ENCODE data around the gene ATF3.

DNA sequence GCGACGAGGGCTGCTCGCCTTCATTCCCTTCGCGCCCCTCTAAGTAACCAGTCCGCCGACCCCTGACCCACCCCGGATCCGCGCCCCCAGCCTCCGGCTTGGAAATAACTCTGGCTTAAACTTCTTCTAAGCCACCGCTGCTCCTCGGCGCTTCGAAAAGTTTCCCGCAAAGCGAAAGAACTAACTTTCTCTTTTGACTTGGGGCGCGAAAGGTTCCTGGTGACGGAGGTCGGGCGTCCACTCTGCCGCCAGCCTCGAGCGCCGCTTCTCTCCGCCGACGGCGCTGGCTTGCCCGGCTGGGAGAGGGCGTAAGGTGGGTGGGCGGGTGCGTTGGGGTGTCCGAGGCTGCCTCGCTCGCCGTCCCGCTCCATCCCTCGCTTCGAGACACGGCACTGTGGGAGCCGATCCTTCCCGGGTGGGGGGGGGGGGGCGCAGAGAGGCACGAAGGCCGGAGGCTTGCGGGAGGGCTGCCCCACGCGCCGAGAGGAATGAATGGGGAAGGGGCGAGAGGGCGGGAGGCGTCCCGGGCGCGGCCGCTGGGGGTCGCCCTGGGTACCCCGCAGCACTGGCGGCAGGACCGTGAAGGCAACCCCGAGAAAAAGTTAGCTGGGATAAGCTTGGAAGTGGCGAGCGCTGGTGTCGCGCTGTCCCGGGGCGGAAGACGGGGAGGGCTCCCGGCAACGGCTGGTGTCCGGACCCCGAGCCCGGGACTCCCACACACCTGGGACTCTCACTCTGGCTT, 569 bp downstream of the ATF3 start:
- TF ChIP-seq CHD1 (IDR thresholded peaks at IDR 0.05; ENCODE audit: low read depth, low read length) (peak; percentile 99), POLR2A (IDR thresholded peaks at IDR 0.05; ENCODE audit: low read depth, low read length) (peak; percentile 66), CEBPB (IDR thresholded peaks at IDR 0.05; ENCODE audit: low read depth, low read length) (no peak), MAFK (IDR thresholded peaks at IDR 0.05; ENCODE audit: low read depth, low read length) (no peak), FOS (IDR thresholded peaks at IDR 0.05; ENCODE audit: low read depth, low read length) (no peak), MAZ (IDR thresholded peaks at IDR 0.05; ENCODE audit: borderline replicate concordance, low read depth, low read length) (peak; percentile 0; the same call in 1 of the 2 replicates), RAD21 (IDR thresholded peaks at IDR 0.05; ENCODE audit: low read length) (no peak), SMC3 (IDR thresholded peaks at IDR 0.05; ENCODE audit: low read depth, low read length) (peak; percentile 34), BHLHE40 (IDR thresholded peaks at IDR 0.05; ENCODE audit: low read depth, low read length) (no peak), RFX5 (IDR thresholded peaks at IDR 0.05; ENCODE audit: low read depth, low read length) (no peak)
- TF ChIP-seq, protein P1, sequence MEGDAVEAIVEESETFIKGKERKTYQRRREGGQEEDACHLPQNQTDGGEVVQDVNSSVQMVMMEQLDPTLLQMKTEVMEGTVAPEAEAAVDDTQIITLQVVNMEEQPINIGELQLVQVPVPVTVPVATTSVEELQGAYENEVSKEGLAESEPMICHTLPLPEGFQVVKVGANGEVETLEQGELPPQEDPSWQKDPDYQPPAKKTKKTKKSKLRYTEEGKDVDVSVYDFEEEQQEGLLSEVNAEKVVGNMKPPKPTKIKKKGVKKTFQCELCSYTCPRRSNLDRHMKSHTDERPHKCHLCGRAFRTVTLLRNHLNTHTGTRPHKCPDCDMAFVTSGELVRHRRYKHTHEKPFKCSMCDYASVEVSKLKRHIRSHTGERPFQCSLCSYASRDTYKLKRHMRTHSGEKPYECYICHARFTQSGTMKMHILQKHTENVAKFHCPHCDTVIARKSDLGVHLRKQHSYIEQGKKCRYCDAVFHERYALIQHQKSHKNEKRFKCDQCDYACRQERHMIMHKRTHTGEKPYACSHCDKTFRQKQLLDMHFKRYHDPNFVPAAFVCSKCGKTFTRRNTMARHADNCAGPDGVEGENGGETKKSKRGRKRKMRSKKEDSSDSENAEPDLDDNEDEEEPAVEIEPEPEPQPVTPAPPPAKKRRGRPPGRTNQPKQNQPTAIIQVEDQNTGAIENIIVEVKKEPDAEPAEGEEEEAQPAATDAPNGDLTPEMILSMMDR (conservative IDR thresholded peaks at IDR 0.05; ENCODE audit: low read depth, low read length), result peak; percentile 53
- TF ChIP-seq, protein P2, sequence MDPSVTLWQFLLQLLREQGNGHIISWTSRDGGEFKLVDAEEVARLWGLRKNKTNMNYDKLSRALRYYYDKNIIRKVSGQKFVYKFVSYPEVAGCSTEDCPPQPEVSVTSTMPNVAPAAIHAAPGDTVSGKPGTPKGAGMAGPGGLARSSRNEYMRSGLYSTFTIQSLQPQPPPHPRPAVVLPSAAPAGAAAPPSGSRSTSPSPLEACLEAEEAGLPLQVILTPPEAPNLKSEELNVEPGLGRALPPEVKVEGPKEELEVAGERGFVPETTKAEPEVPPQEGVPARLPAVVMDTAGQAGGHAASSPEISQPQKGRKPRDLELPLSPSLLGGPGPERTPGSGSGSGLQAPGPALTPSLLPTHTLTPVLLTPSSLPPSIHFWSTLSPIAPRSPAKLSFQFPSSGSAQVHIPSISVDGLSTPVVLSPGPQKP (IDR thresholded peaks at IDR 0.05; ENCODE audit: borderline replicate concordance, low read depth, low read length), result no peak
- TF ChIP-seq, protein P3, sequence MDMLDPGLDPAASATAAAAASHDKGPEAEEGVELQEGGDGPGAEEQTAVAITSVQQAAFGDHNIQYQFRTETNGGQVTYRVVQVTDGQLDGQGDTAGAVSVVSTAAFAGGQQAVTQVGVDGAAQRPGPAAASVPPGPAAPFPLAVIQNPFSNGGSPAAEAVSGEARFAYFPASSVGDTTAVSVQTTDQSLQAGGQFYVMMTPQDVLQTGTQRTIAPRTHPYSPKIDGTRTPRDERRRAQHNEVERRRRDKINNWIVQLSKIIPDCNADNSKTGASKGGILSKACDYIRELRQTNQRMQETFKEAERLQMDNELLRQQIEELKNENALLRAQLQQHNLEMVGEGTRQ (IDR thresholded peaks at IDR 0.05; ENCODE audit: low read depth, low read length), result no peak
